HG03097 (cell line): ENCODE measurements around the gene ACACA.
"Not testable (repeated sequence)": the region's sequence is repeated elsewhere in the genome, so short reads cannot be mapped to it uniquely, and the experiment has no call there.

ENCODE experiments used
- ATAC-seq: cut with Tn5 transposase; IDR thresholded peaks from one replicate; pipeline ENCODE4 v1.9.1; 2021; ENCODE audit not compliant: unreplicated experiment, low FRiP score

Gene ACACA

GRCh38 chr17:37084372-37084771 lies 322.3 kb downstream of the ACACA start:
- ATAC-seq, result no peak

DNA sequence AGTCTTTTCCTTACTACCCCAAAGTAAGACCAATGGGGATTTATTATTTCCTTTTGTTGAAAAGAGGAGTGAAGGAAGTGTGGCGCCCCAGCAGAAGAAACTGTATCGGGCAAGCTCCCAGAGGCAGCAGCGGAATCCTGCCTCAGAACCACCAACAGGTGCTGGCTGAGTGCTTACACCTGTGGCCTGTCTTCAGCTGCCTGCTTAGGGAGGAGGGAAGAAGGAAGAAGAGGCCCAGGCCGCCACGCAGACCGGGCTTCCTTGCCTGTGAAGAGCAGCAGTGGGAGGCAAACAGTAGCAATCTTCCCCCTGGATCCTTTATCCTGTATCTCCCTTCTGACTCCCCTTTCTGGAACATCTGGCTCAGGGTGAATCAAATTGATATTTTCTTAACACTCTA lies 323.2 kb downstream of the ACACA start:
- no peak for ATAC-seq

GRCh38 chr17:37082985-37083384 lies 323.7 kb downstream of the ACACA start:
- ATAC-seq, result no peak

DNA sequence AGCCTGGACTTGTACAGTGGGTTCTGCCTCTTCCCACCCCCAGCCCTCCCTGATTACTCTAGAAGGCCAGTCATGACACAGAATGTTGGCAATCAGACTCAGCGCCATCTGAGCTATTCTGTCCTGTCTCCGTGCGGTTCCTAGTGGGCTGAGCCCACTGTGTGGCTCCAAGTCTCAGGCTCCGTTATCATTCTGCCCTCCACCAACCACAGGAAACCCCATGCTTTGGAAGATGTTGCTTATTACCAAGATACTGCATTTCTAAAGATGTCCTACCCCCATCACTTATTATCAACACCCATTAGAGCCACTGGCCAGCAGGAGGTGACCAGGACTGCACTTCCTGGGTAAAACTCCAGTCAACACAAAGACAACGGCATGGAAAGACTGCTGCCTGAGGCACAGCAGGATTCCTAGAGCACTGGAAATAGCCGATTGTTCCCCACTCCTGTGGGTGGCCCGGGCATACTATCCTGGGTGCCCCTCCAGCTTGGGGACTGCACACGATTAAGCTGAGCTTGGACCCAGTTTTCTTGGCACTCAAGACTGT lies 324.2 kb downstream of the ACACA start:
- no peak for ATAC-seq

- ATAC-seq, result no peak
Observed at GRCh38 chr17:37081287-37081686, 325.3 kb downstream of the ACACA start.

GRCh38 chr17:37079735-37080134 lies 326.9 kb downstream of the ACACA start:
- no peak for ATAC-seq

DNA sequence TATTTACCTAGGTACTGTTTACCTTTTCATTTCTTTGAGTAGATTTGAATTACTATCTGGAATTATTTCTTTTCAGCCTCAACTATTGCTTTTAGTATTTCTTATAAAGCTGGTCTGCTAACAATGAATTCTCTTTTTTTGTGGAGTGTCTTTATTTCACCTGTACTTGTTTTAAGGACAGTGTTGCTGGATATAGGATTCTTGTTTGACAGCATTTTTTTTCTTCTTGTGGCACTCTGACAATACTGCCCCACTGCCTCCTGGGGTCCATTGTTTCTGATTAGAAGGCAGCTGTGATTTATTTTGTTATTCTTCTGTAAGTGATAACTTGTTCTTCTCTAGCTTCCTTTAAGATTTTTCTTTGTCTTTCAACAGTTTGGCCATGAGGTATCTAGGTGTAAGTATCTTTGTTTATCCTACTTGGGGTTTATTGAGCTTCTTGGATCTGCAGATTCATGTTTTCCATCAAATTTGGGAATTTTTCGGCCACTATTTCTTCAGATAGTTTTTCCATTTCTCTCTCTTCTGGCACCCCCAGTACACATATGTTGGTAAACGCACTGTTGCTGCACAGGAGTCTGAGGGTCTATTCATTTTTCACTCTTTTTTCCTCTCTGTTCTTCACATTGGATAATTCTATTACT lies 327.4 kb downstream of the ACACA start:
- ATAC-seq, result no peak

- ATAC-seq, result not testable (repeated sequence)
Observed at GRCh38 chr17:37073464-37073863, 333.2 kb downstream of the ACACA start.

- no peak for ATAC-seq
Observed at GRCh38 chr17:37069087-37069486, 337.5 kb downstream of the ACACA start.

DNA sequence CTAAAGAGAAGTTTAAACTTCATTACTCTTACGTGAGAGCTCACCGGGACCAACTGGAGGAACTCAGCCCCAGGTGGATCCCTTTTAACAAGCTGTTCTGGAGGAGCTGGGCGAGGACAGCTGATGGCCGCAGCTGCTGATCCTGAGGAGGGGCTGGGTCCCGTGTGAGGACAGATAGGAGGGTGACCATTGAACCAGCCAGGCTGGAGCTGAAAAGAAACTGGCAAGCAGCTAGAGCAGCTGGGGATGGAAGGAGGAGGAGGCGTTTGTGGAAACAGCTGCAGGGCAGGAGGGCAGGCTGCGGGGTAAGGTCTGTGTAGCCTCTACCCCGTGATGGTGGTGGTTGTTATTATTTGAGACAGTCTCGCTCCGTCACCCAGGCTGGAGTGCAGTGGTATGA lies 338.4 kb downstream of the ACACA start:
- no peak for ATAC-seq

GRCh38 chr17:37067555-37068111 lies 339.0 kb downstream of the ACACA start:
- ATAC-seq, result no peak

- ATAC-seq, result no peak
Observed at GRCh38 chr17:37066322-37067255, 340.0 kb downstream of the ACACA start.

- no peak for ATAC-seq
Observed at GRCh38 chr17:37065486-37066321, 340.9 kb downstream of the ACACA start.

DNA sequence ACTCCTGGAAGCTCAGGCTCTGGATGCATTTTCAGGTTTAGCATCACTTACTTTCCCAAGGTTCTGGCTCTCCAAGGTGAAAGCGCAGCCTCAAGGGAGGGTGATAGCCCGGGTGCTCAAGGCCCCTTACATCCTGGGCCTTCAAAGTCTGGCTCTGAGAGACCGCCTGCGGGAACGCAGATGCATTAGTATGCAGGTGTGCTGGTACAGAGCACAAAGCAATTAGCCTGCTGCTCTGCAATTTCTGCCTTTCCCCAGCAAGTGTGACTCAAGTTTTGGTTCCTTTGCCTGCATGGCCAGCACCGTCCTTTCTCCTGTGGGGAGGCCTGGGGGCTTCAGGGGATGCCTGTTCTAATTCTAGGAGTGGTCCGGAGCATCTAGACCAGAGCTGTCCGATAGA lies 341.7 kb downstream of the ACACA start:
- no peak for ATAC-seq

- ATAC-seq, result no peak
Observed at GRCh38 chr17:37064206-37064605, 342.4 kb downstream of the ACACA start.

DNA sequence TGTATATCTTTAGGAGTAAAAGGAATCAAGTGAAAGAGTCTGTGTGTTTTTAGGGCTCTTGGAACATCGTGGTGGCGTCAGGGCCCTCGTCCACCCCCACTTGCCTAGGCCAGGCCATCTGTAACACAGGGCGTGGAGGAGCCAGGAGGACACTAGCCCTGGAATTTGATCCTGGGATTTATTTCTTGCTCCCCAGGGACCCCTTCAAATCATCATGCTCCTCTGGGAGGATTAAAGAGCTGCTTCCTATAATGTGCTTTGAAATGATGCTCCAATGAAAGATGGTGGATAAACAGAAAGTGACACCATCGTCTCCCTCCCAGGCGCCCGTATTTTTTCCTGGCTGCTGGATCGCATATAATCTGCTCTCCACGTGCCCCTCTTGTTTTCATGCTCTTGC lies 344.6 kb downstream of the ACACA start:
- no peak for ATAC-seq

DNA sequence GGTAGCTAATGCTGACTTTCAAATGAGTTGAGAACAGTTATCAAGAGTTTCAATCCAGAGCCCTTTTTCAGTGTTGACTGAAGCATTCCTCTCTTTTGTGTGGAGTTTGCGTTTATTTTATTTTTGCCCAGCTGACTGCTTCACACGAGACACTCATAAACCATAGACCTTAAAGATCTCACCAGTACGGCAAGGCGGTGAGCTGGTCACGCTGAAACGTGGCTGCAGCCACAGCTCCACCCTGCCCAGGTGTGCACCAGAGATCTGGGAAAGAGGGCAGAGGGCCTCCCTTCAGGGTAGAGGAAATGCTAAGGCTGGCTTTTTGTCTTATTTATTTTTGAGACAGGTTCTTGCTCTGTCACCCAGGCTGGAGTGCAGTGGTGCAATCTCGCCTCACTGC lies 345.7 kb downstream of the ACACA start:
- no peak for ATAC-seq

DNA sequence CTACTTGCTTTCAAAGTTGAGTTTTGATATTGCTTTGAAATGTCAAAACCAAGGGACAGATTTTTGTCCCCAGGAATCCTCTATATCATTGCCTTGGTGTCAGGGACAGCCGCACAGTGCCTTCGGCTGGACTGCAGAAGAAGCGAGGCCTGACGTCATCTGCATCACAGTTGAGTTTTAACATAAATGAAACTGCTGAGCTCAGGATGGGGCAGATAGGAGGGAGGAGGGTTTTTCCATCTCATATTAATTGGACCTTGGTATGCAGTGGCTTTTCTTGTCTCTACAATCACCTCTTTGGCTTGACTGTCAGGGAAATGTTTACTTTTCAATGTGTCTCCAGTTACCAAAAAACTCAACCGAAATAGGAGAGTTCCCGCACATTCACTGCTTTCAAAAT lies 346.5 kb downstream of the ACACA start:
- ATAC-seq, result no peak

DNA sequence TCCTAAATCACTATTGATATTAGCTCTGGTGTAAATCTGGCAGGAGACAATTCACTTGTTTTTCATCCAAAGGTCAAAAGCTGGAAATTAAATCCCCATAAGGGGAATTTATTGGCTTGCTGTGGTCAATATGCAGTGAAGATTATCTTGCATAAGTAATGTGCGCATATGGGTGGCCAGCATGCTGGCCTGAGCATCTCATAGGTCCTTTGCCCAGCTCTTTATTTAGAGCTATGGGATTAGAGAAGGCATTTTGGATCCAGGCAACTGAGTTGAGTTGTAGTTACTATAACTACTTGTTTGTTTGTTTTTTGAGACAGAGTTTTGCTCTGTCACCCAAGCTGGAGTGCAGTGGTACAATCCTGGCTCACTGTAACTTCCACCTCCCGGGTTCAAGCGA lies 347.1 kb downstream of the ACACA start:
- no peak for ATAC-seq

DNA sequence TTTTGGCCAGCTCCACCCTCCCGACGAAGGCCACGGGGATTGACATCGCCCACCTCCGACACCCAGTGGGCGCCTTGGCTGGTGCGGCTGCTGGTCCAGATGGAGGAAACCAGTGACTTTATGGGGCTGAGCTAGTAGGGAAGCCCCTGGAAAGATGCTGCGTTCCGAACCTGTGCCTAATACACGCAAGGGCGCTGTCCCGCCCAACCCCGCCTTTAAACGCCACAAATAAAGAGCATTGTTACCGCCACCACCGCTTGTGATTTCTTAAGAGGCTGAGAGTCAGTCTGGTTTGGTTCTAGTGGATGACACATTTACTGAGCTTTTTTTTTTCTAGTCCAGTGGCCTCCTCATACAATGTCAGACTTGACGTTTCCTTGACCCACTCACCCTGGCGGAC lies 350.0 kb downstream of the ACACA start:
- no peak for ATAC-seq

DNA sequence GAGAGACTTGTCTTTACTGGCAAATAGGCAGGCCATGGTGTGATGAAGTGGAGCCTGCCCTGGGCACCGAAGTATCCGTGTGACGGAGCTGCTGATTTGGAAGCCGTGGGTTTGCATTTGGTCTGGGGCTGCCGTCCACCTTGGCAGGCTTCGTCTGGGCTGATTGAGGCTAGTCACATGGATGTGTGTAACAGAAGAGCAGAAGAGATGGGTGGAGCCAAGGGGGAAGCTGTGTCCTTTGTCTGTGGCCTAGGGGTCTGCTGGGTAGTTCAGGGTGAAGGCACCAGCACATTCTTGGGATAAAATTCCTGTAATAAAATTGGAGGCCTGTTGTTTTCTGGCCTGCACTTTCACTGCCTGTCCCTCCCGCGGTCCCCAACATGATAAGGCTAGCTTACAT lies 351.7 kb downstream of the ACACA start:
- ATAC-seq, result no peak
